NCI-H2081 (cell line): Measurements from ENCODE around the gene SEC61A1.

Experiments
- DNase-seq, 2 experiments: peaks; one replicate each; lab custom pipeline; 2025; lab: John Stamatoyannopoulos, UW

Gene SEC61A1

GRCh38 chr3:128051837-128052594 is at the start of gene SEC61A1:
Gene SEC61A1, plus strand, starts transcription at chr3:128052437. Its CDS starts 116 bp downstream, at chr3:128052553.
- peak; percentile 98 for DNase-seq

GRCh38 chr3:128004661-128005060 is 47.6 kb upstream of the SEC61A1 start:
- no peak for DNase-seq

GRCh38 chr3:128006061-128007032 is 45.9 kb upstream of the SEC61A1 start:
- DNase-seq = no peak

GRCh38 chr3:128007033-128007424 is 45.2 kb upstream of the SEC61A1 start:
- DNase-seq = no peak

GRCh38 chr3:128009952-128010846 is 42.0 kb upstream of the SEC61A1 start:
- no peak for DNase-seq

- DNase-seq = peak; percentile 9 to 47
Observed at GRCh38 chr3:128011140-128011539, 41.1 kb upstream of the SEC61A1 start.

- no peak for DNase-seq
Observed at GRCh38 chr3:128012050-128012449, 40.2 kb upstream of the SEC61A1 start.

GRCh38 chr3:128014548-128014947 is 37.7 kb upstream of the SEC61A1 start:
- no peak for DNase-seq

- no peak for DNase-seq
Observed at GRCh38 chr3:128016502-128016901, 35.7 kb upstream of the SEC61A1 start.

GRCh38 chr3:128021768-128022372 is 30.4 kb upstream of the SEC61A1 start:
- DNase-seq = no peak

- no peak for DNase-seq
Observed at GRCh38 chr3:128033102-128033501, 19.1 kb upstream of the SEC61A1 start.

GRCh38 chr3:128036119-128036518 is 16.1 kb upstream of the SEC61A1 start:
- DNase-seq = no peak

GRCh38 chr3:128040041-128040440 is 12.2 kb upstream of the SEC61A1 start:
- DNase-seq = no peak

GRCh38 chr3:128040660-128041059 is 11.6 kb upstream of the SEC61A1 start:
- no peak for DNase-seq

GRCh38 chr3:128041344-128041743 is 10.9 kb upstream of the SEC61A1 start:
- DNase-seq = no peak

- DNase-seq = no peak
Observed at GRCh38 chr3:128050597-128050996, 1.6 kb upstream of the SEC61A1 start.

- DNase-seq = no peak
Observed at GRCh38 chr3:128051459-128051836, 789 bp upstream of the SEC61A1 start.

GRCh38 chr3:128052595-128053351 is 536 bp downstream of the SEC61A1 start:
- peak; percentile 19 to 52 for DNase-seq

- DNase-seq = no peak
Observed at GRCh38 chr3:128053614-128054013, 1.4 kb downstream of the SEC61A1 start.

GRCh38 chr3:128054367-128054766 is 2.1 kb downstream of the SEC61A1 start:
- DNase-seq = no peak

GRCh38 chr3:128056258-128056657 is 4.0 kb downstream of the SEC61A1 start:
- DNase-seq = no peak
